Measurements from ENCODE around the gene ZNF19.
A peak's percentile ranks its signal among the peaks of the same experiment; 100 is the strongest.

ZNF19 gene

GRCh38 chr16:71431991-71432390 lies 57.1 kb downstream of the ZNF19 start:
- no peak overlapping the region for H3K4me3 ChIP-seq (ENCODE audit: low read depth in 1 of 5, low read length in 5 of 5)
- H3K36me3 ChIP-seq (ENCODE audit: control insufficient read depth in 5 of 5, insufficient read depth in 5 of 5, low read length in 5 of 5) = no peaks in the 10 kb centered on the region
- no peak overlapping the region for H3K9ac ChIP-seq (ENCODE audit: low read length in 5 of 5)
- peaks cover 0 to 15% (median 10%) of the 10 kb centered on the region in 5 donors for H3K27me3 ChIP-seq (ENCODE audit: control insufficient read depth in 5 of 5, insufficient read depth in 4 of 5, low read length in 5 of 5)
- peaks cover 0 to 2% (median 0%) of the 10 kb centered on the region in 5 donors for H3K9me3 ChIP-seq (ENCODE audit: control insufficient read depth in 5 of 5, low read length in 5 of 5)
- peaks cover 0 to 7% (median 3%) of the 10 kb centered on the region in 5 donors for H3K4me1 ChIP-seq (ENCODE audit: control insufficient read depth in 5 of 5, insufficient read depth in 5 of 5, low read length in 5 of 5)
- H3K27ac ChIP-seq (ENCODE audit: low read depth, low read length) = no peak overlapping the region

GRCh38 chr16:71431176-71431575 lies 57.9 kb downstream of the ZNF19 start:
- H3K27ac ChIP-seq (ENCODE audit: low read depth, low read length) = no peak overlapping the region
- no peaks in the 10 kb centered on the region for H3K36me3 ChIP-seq (ENCODE audit: control insufficient read depth in 5 of 5, insufficient read depth in 5 of 5, low read length in 5 of 5)
- H3K9me3 ChIP-seq (ENCODE audit: control insufficient read depth in 5 of 5, low read length in 5 of 5) = peaks cover 0 to 2% (median 0%) of the 10 kb centered on the region in 5 donors
- H3K27me3 ChIP-seq (ENCODE audit: control insufficient read depth in 5 of 5, insufficient read depth in 4 of 5, low read length in 5 of 5) = peaks cover 3 to 20% (median 16%) of the 10 kb centered on the region in 5 donors
- no peak overlapping the region for H3K9ac ChIP-seq (ENCODE audit: low read length in 5 of 5)
- no peak overlapping the region for H3K4me3 ChIP-seq (ENCODE audit: low read depth in 1 of 5, low read length in 5 of 5)
- H3K4me1 ChIP-seq (ENCODE audit: control insufficient read depth in 5 of 5, insufficient read depth in 5 of 5, low read length in 5 of 5) = peaks cover 0 to 8% (median 3%) of the 10 kb centered on the region in 5 donors

GRCh38 chr16:71430744-71431143 lies 58.4 kb downstream of the ZNF19 start:
- Histone ChIP-seq H3K4me3 (ENCODE audit: low read depth in 1 of 5, low read length in 5 of 5) (no peak overlapping the region), H3K4me1 (ENCODE audit: control insufficient read depth in 5 of 5, insufficient read depth in 5 of 5, low read length in 5 of 5) (peaks cover 0 to 10% (median 3%) of the 10 kb centered on the region in 5 donors), H3K9ac (ENCODE audit: low read length in 5 of 5) (no peak overlapping the region), H3K36me3 (ENCODE audit: control insufficient read depth in 5 of 5, insufficient read depth in 5 of 5, low read length in 5 of 5) (no peaks in the 10 kb centered on the region), H3K27me3 (ENCODE audit: control insufficient read depth in 5 of 5, insufficient read depth in 4 of 5, low read length in 5 of 5) (peaks cover 7 to 25% (median 20%) of the 10 kb centered on the region in 5 donors), H3K9me3 (ENCODE audit: control insufficient read depth in 5 of 5, low read length in 5 of 5) (peaks cover 0 to 2% (median 0%) of the 10 kb centered on the region in 5 donors), H3K27ac (ENCODE audit: low read depth, low read length) (no peak overlapping the region)

- H3K9me3 ChIP-seq (ENCODE audit: control insufficient read depth in 5 of 5, low read length in 5 of 5) = peaks cover 0 to 2% (median 0%) of the 10 kb centered on the region in 5 donors
- no peaks in the 10 kb centered on the region for H3K36me3 ChIP-seq (ENCODE audit: control insufficient read depth in 5 of 5, insufficient read depth in 5 of 5, low read length in 5 of 5)
- no peak overlapping the region for H3K4me3 ChIP-seq (ENCODE audit: low read depth in 1 of 5, low read length in 5 of 5)
- H3K4me1 ChIP-seq (ENCODE audit: control insufficient read depth in 5 of 5, insufficient read depth in 5 of 5, low read length in 5 of 5) = peaks cover 0 to 7% (median 2%) of the 10 kb centered on the region in 5 donors
- peaks cover 11 to 31% (median 25%) of the 10 kb centered on the region in 5 donors for H3K27me3 ChIP-seq (ENCODE audit: control insufficient read depth in 5 of 5, insufficient read depth in 4 of 5, low read length in 5 of 5)
- H3K9ac ChIP-seq (ENCODE audit: low read length in 5 of 5) = no peak overlapping the region
- H3K27ac ChIP-seq (ENCODE audit: low read depth, low read length) = no peak overlapping the region
Measured at GRCh38 chr16:71429581-71429980, 59.5 kb downstream of the ZNF19 start.

GRCh38 chr16:71428883-71429282 lies 60.2 kb downstream of the ZNF19 start:
- Histone ChIP-seq H3K9me3 (ENCODE audit: control insufficient read depth in 5 of 5, low read length in 5 of 5) (peaks cover 0 to 2% (median 0%) of the 10 kb centered on the region in 5 donors), H3K27ac (ENCODE audit: low read depth, low read length) (no peak overlapping the region), H3K27me3 (ENCODE audit: control insufficient read depth in 5 of 5, insufficient read depth in 4 of 5, low read length in 5 of 5) (peaks cover 13 to 35% (median 30%) of the 10 kb centered on the region in 5 donors), H3K36me3 (ENCODE audit: control insufficient read depth in 5 of 5, insufficient read depth in 5 of 5, low read length in 5 of 5) (no peaks in the 10 kb centered on the region), H3K4me3 (ENCODE audit: low read depth in 1 of 5, low read length in 5 of 5) (no peak overlapping the region), H3K4me1 (ENCODE audit: control insufficient read depth in 5 of 5, insufficient read depth in 5 of 5, low read length in 5 of 5) (peaks cover 0 to 4% (median 0%) of the 10 kb centered on the region in 5 donors), H3K9ac (ENCODE audit: low read length in 5 of 5) (no peak overlapping the region)

- H3K27ac ChIP-seq (ENCODE audit: low read depth, low read length) = no peak overlapping the region
- H3K4me3 ChIP-seq (ENCODE audit: low read depth in 1 of 5, low read length in 5 of 5) = no peak overlapping the region
- H3K27me3 ChIP-seq (ENCODE audit: control insufficient read depth in 5 of 5, insufficient read depth in 4 of 5, low read length in 5 of 5) = peaks cover 13 to 38% (median 30%) of the 10 kb centered on the region in 5 donors
Measured at GRCh38 chr16:71428385-71428784, 60.7 kb downstream of the ZNF19 start.

GRCh38 chr16:71426880-71427615 lies 62.1 kb downstream of the ZNF19 start:
- H3K27ac ChIP-seq (ENCODE audit: low read depth, low read length) = no peak overlapping the region
- H3K9ac ChIP-seq (ENCODE audit: low read length in 5 of 5) = no peak overlapping the region
- peaks cover 0 to 4% (median 0%) of the 10 kb centered on the region in 5 donors for H3K4me1 ChIP-seq (ENCODE audit: control insufficient read depth in 5 of 5, insufficient read depth in 5 of 5, low read length in 5 of 5)
- no peak overlapping the region for H3K4me3 ChIP-seq (ENCODE audit: low read depth in 1 of 5, low read length in 5 of 5)
- peaks cover 13 to 38% (median 30%) of the 10 kb centered on the region in 5 donors for H3K27me3 ChIP-seq (ENCODE audit: control insufficient read depth in 5 of 5, insufficient read depth in 4 of 5, low read length in 5 of 5)
- no peaks in the 10 kb centered on the region for H3K36me3 ChIP-seq (ENCODE audit: control insufficient read depth in 5 of 5, insufficient read depth in 5 of 5, low read length in 5 of 5)
- H3K9me3 ChIP-seq (ENCODE audit: control insufficient read depth in 5 of 5, low read length in 5 of 5) = peaks cover 0 to 2% (median 0%) of the 10 kb centered on the region in 5 donors

More at GRCh38 chr16:71428385-71428784, 60.7 kb downstream of the ZNF19 start:
- Histone ChIP-seq H3K9me3 (ENCODE audit: control insufficient read depth in 5 of 5, low read length in 5 of 5) (peaks cover 0 to 2% (median 0%) of the 10 kb centered on the region in 5 donors), H3K4me1 (ENCODE audit: control insufficient read depth in 5 of 5, insufficient read depth in 5 of 5, low read length in 5 of 5) (peaks cover 0 to 4% (median 0%) of the 10 kb centered on the region in 5 donors), H3K9ac (ENCODE audit: low read length in 5 of 5) (no peak overlapping the region), H3K36me3 (ENCODE audit: control insufficient read depth in 5 of 5, insufficient read depth in 5 of 5, low read length in 5 of 5) (no peaks in the 10 kb centered on the region)

DNA sequence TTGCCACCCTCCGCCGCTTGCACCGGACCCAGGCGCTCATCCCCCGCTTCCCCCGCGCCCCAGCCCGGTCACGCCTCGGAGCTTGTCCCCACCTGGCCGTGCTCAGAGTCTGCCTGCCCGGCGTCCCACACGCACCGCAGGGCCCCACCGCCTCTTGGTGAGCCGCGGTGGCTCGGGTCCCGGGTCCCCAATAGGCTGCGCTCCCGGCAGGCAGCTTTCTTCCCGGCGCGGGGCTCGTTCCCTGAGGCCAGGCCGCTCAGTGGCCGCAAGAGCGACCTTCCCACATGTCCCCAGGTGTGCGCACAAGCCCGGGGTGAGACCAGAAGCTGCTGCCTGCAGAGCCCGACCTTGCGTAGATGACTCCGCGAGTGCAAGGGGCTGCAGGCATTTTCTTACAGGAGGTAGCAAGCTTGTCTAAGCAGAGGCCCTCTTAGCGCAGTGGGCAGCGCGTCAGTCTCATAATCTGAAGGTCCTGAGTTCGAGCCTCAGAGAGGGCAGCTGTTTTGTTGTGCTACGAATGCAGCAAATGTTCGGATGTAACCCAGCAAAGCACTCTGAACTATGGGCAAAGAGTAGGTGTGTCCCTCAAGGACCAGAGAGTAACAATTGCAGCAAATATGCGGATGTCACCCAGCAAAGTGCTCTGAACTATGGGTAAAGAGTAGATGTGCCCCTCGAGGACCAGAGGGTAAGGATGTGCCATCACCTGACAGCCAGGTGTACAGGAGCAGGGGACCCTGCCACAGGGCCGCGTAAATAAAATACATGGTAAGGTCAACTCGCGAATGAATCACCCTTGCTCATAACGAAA lies 62.9 kb downstream of the ZNF19 start:
- no peaks in the 10 kb centered on the region for H3K36me3 ChIP-seq (ENCODE audit: control insufficient read depth in 5 of 5, insufficient read depth in 5 of 5, low read length in 5 of 5)
- peaks cover 0 to 2% (median 0%) of the 10 kb centered on the region in 5 donors for H3K9me3 ChIP-seq (ENCODE audit: control insufficient read depth in 5 of 5, low read length in 5 of 5)
- no peak overlapping the region for H3K9ac ChIP-seq (ENCODE audit: low read length in 5 of 5)
- peaks cover 15 to 37% (median 30%) of the 10 kb centered on the region in 5 donors for H3K27me3 ChIP-seq (ENCODE audit: control insufficient read depth in 5 of 5, insufficient read depth in 4 of 5, low read length in 5 of 5)
- H3K27ac ChIP-seq (ENCODE audit: low read depth, low read length) = no peak overlapping the region
- H3K4me1 ChIP-seq (ENCODE audit: control insufficient read depth in 5 of 5, insufficient read depth in 5 of 5, low read length in 5 of 5) = peaks cover 0 to 4% (median 0%) of the 10 kb centered on the region in 5 donors
- H3K4me3 ChIP-seq (ENCODE audit: low read depth in 1 of 5, low read length in 5 of 5) = peak overlapping the region in 1 of 5 donors; percentile 22

GRCh38 chr16:71425746-71426068 lies 63.4 kb downstream of the ZNF19 start:
- Histone ChIP-seq H3K27ac (ENCODE audit: low read depth, low read length) (no peak overlapping the region), H3K36me3 (ENCODE audit: control insufficient read depth in 5 of 5, insufficient read depth in 5 of 5, low read length in 5 of 5) (no peaks in the 10 kb centered on the region), H3K4me1 (ENCODE audit: control insufficient read depth in 5 of 5, insufficient read depth in 5 of 5, low read length in 5 of 5) (peaks cover 0 to 4% (median 0%) of the 10 kb centered on the region in 5 donors), H3K27me3 (ENCODE audit: control insufficient read depth in 5 of 5, insufficient read depth in 4 of 5, low read length in 5 of 5) (peaks cover 15 to 34% (median 26%) of the 10 kb centered on the region in 5 donors), H3K9ac (ENCODE audit: low read length in 5 of 5) (no peak overlapping the region), H3K4me3 (ENCODE audit: low read depth in 1 of 5, low read length in 5 of 5) (no peak overlapping the region), H3K9me3 (ENCODE audit: control insufficient read depth in 5 of 5, low read length in 5 of 5) (peaks cover 0 to 2% (median 0%) of the 10 kb centered on the region in 5 donors)

GRCh38 chr16:71424626-71425025 lies 64.5 kb downstream of the ZNF19 start:
- no peak overlapping the region for H3K9ac ChIP-seq (ENCODE audit: low read length in 5 of 5)
- H3K4me3 ChIP-seq (ENCODE audit: low read depth in 1 of 5, low read length in 5 of 5) = no peak overlapping the region
- peaks cover 0 to 2% (median 0%) of the 10 kb centered on the region in 5 donors for H3K9me3 ChIP-seq (ENCODE audit: control insufficient read depth in 5 of 5, low read length in 5 of 5)
- H3K27ac ChIP-seq (ENCODE audit: low read depth, low read length) = no peak overlapping the region
- peaks cover 15 to 29% (median 23%) of the 10 kb centered on the region in 5 donors for H3K27me3 ChIP-seq (ENCODE audit: control insufficient read depth in 5 of 5, insufficient read depth in 4 of 5, low read length in 5 of 5)
- no peaks in the 10 kb centered on the region for H3K36me3 ChIP-seq (ENCODE audit: control insufficient read depth in 5 of 5, insufficient read depth in 5 of 5, low read length in 5 of 5)
- peaks cover 0 to 4% (median 0%) of the 10 kb centered on the region in 5 donors for H3K4me1 ChIP-seq (ENCODE audit: control insufficient read depth in 5 of 5, insufficient read depth in 5 of 5, low read length in 5 of 5)

All from subcutaneous abdominal adipose tissue (tissue), 5 donors.